ENCODE measurements around the gene MYO5A.

DNA sequence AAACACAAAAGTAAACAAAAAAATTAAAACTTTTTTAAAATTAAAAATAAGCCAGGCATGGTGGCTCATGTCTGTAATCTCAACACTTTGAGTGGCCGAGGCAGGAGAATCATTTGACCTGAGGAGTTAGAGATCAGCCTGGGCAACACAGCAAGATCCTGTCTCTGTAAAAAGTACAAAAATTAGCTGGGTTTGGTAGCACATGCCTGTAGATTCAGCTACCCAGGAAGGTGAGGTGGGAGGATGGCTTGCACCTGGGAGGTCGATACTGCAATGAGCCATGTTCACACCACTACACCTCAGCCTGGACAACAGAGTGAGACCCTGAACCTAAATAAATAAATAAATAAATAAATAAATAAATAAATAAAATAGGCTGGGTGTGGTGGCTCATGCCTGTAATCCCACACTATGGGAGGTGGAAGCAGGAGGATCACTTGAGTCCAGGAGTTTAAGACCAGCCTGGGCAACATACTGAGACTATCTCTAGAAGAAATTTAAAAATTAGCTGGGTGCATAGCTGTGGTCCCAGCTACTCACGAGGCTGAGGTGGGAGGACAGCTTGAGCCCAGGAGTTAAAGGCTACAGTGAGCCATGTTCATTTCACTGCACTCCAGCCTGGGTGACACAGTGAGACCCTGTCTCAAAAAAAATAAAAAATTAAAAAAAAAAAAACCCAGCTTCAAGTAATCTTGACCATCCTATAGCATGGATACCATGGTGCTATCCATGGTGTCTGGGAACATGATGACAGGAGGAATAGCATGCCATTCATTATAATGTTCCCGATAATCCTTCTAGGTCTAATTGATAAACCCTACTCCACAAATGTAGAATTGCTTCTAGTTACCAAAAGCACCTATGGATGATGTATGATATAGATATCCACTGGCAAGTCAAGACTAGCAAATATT, 4.2 kb downstream of the MYO5A start:
- TF ChIP-seq CTCF (IDR thresholded peaks at IDR 0.05; ENCODE audit: low read length) (no peak), EZH2 (optimal IDR thresholded peaks at IDR 0.05; ENCODE audit: low read depth, low read length) (no peak), EZH2phosphoT487 (IDR thresholded peaks at IDR 0.05; ENCODE audit: low read length) (no peak)

Measured in MM.1S (cell line).